Measurements from ENCODE around the gene TBXAS1.

TBXAS1 gene

GRCh38 chr7:139817249-139817648 lies 11.8 kb upstream of the TBXAS1 start:
- Histone ChIP-seq H3K27me3 (ENCODE audit: control insufficient read depth, low read length) (no peaks in the 10 kb centered on the region), H3K36me3 (ENCODE audit: control insufficient read depth, low read length) (no peaks in the 10 kb centered on the region), H3K4me2 (ENCODE audit: low read length) (no peak overlapping the region), H3K9me3 (ENCODE audit: control insufficient read depth, insufficient read depth, low read length) (no peaks in the 10 kb centered on the region), H3K79me2 (ENCODE audit: control insufficient read depth, low read length) (no peaks in the 10 kb centered on the region), H4K20me1 (ENCODE audit: control insufficient read depth, insufficient read depth, low read depth, low read length) (no peaks in the 10 kb centered on the region), H3K9me2 (replicated peaks; ENCODE audit: control insufficient read depth, low read length) (no peaks in the 10 kb centered on the region), H3F3A (ENCODE audit: control insufficient read depth, insufficient read depth) (no peaks in the 10 kb centered on the region), H3K4me1 (ENCODE audit: control insufficient read depth, low read length) (no peaks in the 10 kb centered on the region), H3K4me3 (ENCODE audit: low read length) (no peak overlapping the region), H3K27ac (ENCODE audit: low read depth, low read length) (no peak overlapping the region)
- TF ChIP-seq EZH2phosphoT487 (IDR thresholded peaks at IDR 0.05; ENCODE audit: borderline replicate concordance, low read length) (no peak), CTCF (IDR thresholded peaks at IDR 0.05; ENCODE audit: low read depth, low read length, poor library complexity, severe bottlenecking) (no peak)

GRCh38 chr7:139820089-139820488 lies 9.0 kb upstream of the TBXAS1 start:
- Histone ChIP-seq H3F3A (ENCODE audit: control insufficient read depth, insufficient read depth) (no peaks in the 10 kb centered on the region), H3K4me1 (ENCODE audit: control insufficient read depth, low read length) (no peaks in the 10 kb centered on the region), H3K79me2 (ENCODE audit: control insufficient read depth, low read length) (no peaks in the 10 kb centered on the region), H4K20me1 (ENCODE audit: control insufficient read depth, insufficient read depth, low read depth, low read length) (no peaks in the 10 kb centered on the region), H3K4me2 (ENCODE audit: low read length) (no peak overlapping the region), H3K36me3 (ENCODE audit: control insufficient read depth, low read length) (no peaks in the 10 kb centered on the region), H3K9me3 (ENCODE audit: control insufficient read depth, insufficient read depth, low read length) (no peaks in the 10 kb centered on the region), H3K9me2 (replicated peaks; ENCODE audit: control insufficient read depth, low read length) (no peaks in the 10 kb centered on the region), H3K4me3 (ENCODE audit: low read length) (no peak overlapping the region), H3K27me3 (ENCODE audit: control insufficient read depth, low read length) (no peaks in the 10 kb centered on the region), H3K27ac (ENCODE audit: low read depth, low read length) (no peak overlapping the region)
- TF ChIP-seq CTCF (IDR thresholded peaks at IDR 0.05; ENCODE audit: low read depth, low read length, poor library complexity, severe bottlenecking), result no peak
- no peak for TF ChIP-seq EZH2phosphoT487 (IDR thresholded peaks at IDR 0.05; ENCODE audit: borderline replicate concordance, low read length)

- Histone ChIP-seq H3K4me3 (ENCODE audit: low read length) (no peak overlapping the region), H3K27ac (ENCODE audit: low read depth, low read length) (no peak overlapping the region), H3K4me2 (ENCODE audit: low read length) (no peak overlapping the region), H3K79me2 (ENCODE audit: control insufficient read depth, low read length) (no peaks in the 10 kb centered on the region), H3K4me1 (ENCODE audit: control insufficient read depth, low read length) (no peaks in the 10 kb centered on the region), H3F3A (ENCODE audit: control insufficient read depth, insufficient read depth) (no peaks in the 10 kb centered on the region), H3K9me2 (replicated peaks; ENCODE audit: control insufficient read depth, low read length) (no peaks in the 10 kb centered on the region), H3K27me3 (ENCODE audit: control insufficient read depth, low read length) (no peaks in the 10 kb centered on the region), H3K9me3 (ENCODE audit: control insufficient read depth, insufficient read depth, low read length) (no peaks in the 10 kb centered on the region), H3K36me3 (ENCODE audit: control insufficient read depth, low read length) (no peaks in the 10 kb centered on the region), H4K20me1 (ENCODE audit: control insufficient read depth, insufficient read depth, low read depth, low read length) (no peaks in the 10 kb centered on the region)
- TF ChIP-seq CTCF (IDR thresholded peaks at IDR 0.05; ENCODE audit: low read depth, low read length, poor library complexity, severe bottlenecking) (no peak), EZH2phosphoT487 (IDR thresholded peaks at IDR 0.05; ENCODE audit: borderline replicate concordance, low read length) (no peak)
These were observed 7.5 kb upstream of the TBXAS1 start for GRCh38 chr7:139821349-139822105.

Measured in DOHH2 (cell line).